Liver (tissue), 3 donors: ENCODE measurements around the gene ACVR1.

Experiments
- ATF3 ChIP-seq: IDR thresholded peaks from 2 replicates; pipeline ENCODE4 v1.6.1; 2016; ENCODE audit warnings: antibody characterized with exemption
- CTCF ChIP-seq: fragments of 150-350 bp; IDR thresholded peaks from 2 replicates; pipeline ENCODE4 v1.5.1; 2017; ENCODE audit warnings: improper control_type of control experiment, low read depth, low read length; ENCODE audit not compliant: missing input control
- FOXA1 ChIP-seq: IDR thresholded peaks from 2 replicates; pipeline ENCODE4 v1.6.1; 2016; ENCODE audit warnings: antibody characterized with exemption
- JUND ChIP-seq, 2 donors: IDR thresholded peaks; 2 replicates each; pipeline ENCODE4 v1.6.1; 2016; ENCODE audit warnings: antibody characterized with exemption in 2 of 2
- MAX ChIP-seq: IDR thresholded peaks from 2 replicates; pipeline ENCODE4 v1.6.1; 2016; ENCODE audit warnings: antibody characterized with exemption
- RAD21 ChIP-seq, 2 donors: IDR thresholded peaks; 2 replicates each; pipeline ENCODE4 v1.6.1; 2016; ENCODE audit warnings: antibody characterized with exemption in 2 of 2, mild to moderate bottlenecking in 2 of 2
- REST ChIP-seq: IDR thresholded peaks from 2 replicates; pipeline ENCODE4 v1.6.1; 2016; ENCODE audit warnings: antibody characterized with exemption, mild to moderate bottlenecking
- RXRA ChIP-seq, 2 donors: IDR thresholded peaks; 2 replicates each; pipeline ENCODE4 v1.6.1; 2017 to 2018; ENCODE audit warnings: antibody characterized with exemption in 2 of 2, mild to moderate bottlenecking in 1 of 2
- SP1 ChIP-seq: IDR thresholded peaks from 2 replicates; pipeline ENCODE4 v1.6.1; 2018; ENCODE audit warnings: antibody characterized with exemption, mild to moderate bottlenecking
- TAF1 ChIP-seq: conservative IDR thresholded peaks from 2 replicates; pipeline ENCODE4 v1.6.1; 2016; ENCODE audit warnings: antibody characterized with exemption, mild to moderate bottlenecking
- ZBTB33 ChIP-seq: IDR thresholded peaks from 2 replicates; pipeline ENCODE4 v1.6.1; 2016; ENCODE audit warnings: antibody characterized with exemption
- donor health status: healthy.
- donor health status: healthy.

- TF ChIP-seq SP1 (no peak), ATF3 (no peak), CTCF (no peak), RAD21 (IDR thresholded peaks at IDR 0.05) (no peak), JUND (IDR thresholded peaks at IDR 0.05) (no peak), MAX (no peak), FOXA1 (no peak), TAF1 (no peak), REST (no peak), ZBTB33 (no peak), RXRA (IDR thresholded peaks at IDR 0.05) (no peak)
Observed at GRCh38 chr2:157733263-157733662, 142.9 kb downstream of the ACVR1 start.
